Neuronal stem cell (in vitro differentiated cells): ENCODE results near the gene NPAS3.
A peak's percentile ranks its signal among the peaks of the same experiment; 100 is the strongest.

Experiments
- DNase-seq: peaks from one replicate; pipeline ENCODE4 v3.0.0-alpha.2; 2013; ENCODE audit warnings: low spot score
- H2AFZ ChIP-seq: one replicate; pipeline ENCODE4 v1.6.1; 2013; ENCODE audit warnings: mild to moderate bottlenecking, low read length, inconsistent platforms
- H2AK5ac ChIP-seq: 2 replicates; pipeline ENCODE4 v1.6.1; 2013; ENCODE audit warnings: low read depth, mild to moderate bottlenecking, inconsistent platforms, low read length, moderate library complexity, mixed read lengths
- H2BK120ac ChIP-seq: 2 replicates; pipeline ENCODE4 v1.6.1; 2013; ENCODE audit warnings: low read depth, mild to moderate bottlenecking, inconsistent platforms, low read length, moderate library complexity, mixed read lengths
- H2BK12ac ChIP-seq: one replicate; pipeline ENCODE4 v1.6.1; 2013; ENCODE audit warnings: low read length, inconsistent platforms
- H2BK15ac ChIP-seq: 2 replicates; pipeline ENCODE4 v1.6.1; 2013; ENCODE audit warnings: mild to moderate bottlenecking, low read length, inconsistent platforms, mixed read lengths
- H2BK5ac ChIP-seq: one replicate; pipeline ENCODE4 v1.6.1; 2013; ENCODE audit warnings: inconsistent platforms, mild to moderate bottlenecking, low read length, moderate library complexity
- H3K14ac ChIP-seq: one replicate; pipeline ENCODE4 v1.6.1; 2013; ENCODE audit warnings: low read length, inconsistent platforms
- H3K18ac ChIP-seq: 2 replicates; pipeline ENCODE4 v1.6.1; 2013; ENCODE audit warnings: low read length, inconsistent platforms
- H3K23ac ChIP-seq: 2 replicates; pipeline ENCODE4 v1.6.1; 2013; ENCODE audit warnings: low read depth, mild to moderate bottlenecking, mixed read lengths, low read length, inconsistent platforms; ENCODE audit not compliant: poor library complexity
- H3K27ac ChIP-seq: replicated peaks from 3 replicates; pipeline ENCODE4 v1.5.1; 2013; ENCODE audit warnings: low read length, inconsistent platforms
- H3K27me3 ChIP-seq, 3 experiments: 2 replicates each; pipeline ENCODE4 v1.6.1; 2013; ENCODE audit warnings: low read length in 3 of 3, mild to moderate bottlenecking in 2 of 3, inconsistent platforms in 1 of 3, low read depth in 1 of 3, mixed read lengths in 1 of 3, moderate library complexity in 1 of 3; ENCODE audit not compliant: control insufficient read depth in 3 of 3, insufficient read depth in 3 of 3
- H3K36me3 ChIP-seq, 2 donors: replicated peaks in 1 of 2; 2 replicates each; pipeline ENCODE4 v1.6.1; 2013; ENCODE audit warnings: low read length in 2 of 2; ENCODE audit not compliant: control insufficient read depth in 2 of 2, insufficient read depth in 2 of 2
- H3K4ac ChIP-seq: 2 replicates; pipeline ENCODE4 v1.6.1; 2013; ENCODE audit warnings: inconsistent platforms, mild to moderate bottlenecking, low read length, moderate library complexity
- H3K4me1 ChIP-seq, 2 donors: 1 replicate in 1 of 2; 2 replicates in 1 of 2; pipeline ENCODE4 v1.6.1; 2013; ENCODE audit warnings: low read length in 2 of 2, low read depth in 1 of 2; ENCODE audit not compliant: control insufficient read depth in 2 of 2, insufficient read depth in 1 of 2
- H3K4me2 ChIP-seq: one replicate; pipeline ENCODE4 v1.6.1; 2013; ENCODE audit warnings: mild to moderate bottlenecking, low read length, inconsistent platforms; ENCODE audit not compliant: insufficient read depth, poor library complexity, severe bottlenecking
- H3K4me3 ChIP-seq, 2 donors: 2 replicates each; pipeline ENCODE4 v1.5.1; 2013; ENCODE audit warnings: low read length in 2 of 2, mild to moderate bottlenecking in 2 of 2, inconsistent platforms in 1 of 2, moderate library complexity in 1 of 2
- H3K79me1 ChIP-seq: one replicate; pipeline ENCODE4 v1.6.1; 2013; ENCODE audit warnings: low read depth, mild to moderate bottlenecking, inconsistent platforms, low read length, moderate library complexity
- H3K9ac ChIP-seq: one replicate; pipeline ENCODE4 v1.6.1; 2013; ENCODE audit warnings: mild to moderate bottlenecking, low read depth, low read length, inconsistent platforms; ENCODE audit not compliant: poor library complexity
- H3K9me3 ChIP-seq, 2 donors: replicated peaks in 1 of 2; 2 replicates each; pipeline versions ENCODE3 to v1.6.1; 2013; ENCODE audit warnings: low read length in 2 of 2, mild to moderate bottlenecking in 2 of 2, inconsistent platforms in 1 of 2, low read depth in 1 of 2, mixed read lengths in 1 of 2, moderate library complexity in 1 of 2; ENCODE audit not compliant: control insufficient read depth in 2 of 2, insufficient read depth in 1 of 2
- H4K8ac ChIP-seq: one replicate; pipeline ENCODE4 v1.6.1; 2013; ENCODE audit warnings: low read depth, mild to moderate bottlenecking, inconsistent platforms, low read length, moderate library complexity
- H4K91ac ChIP-seq: one replicate; pipeline ENCODE4 v1.6.1; 2013; ENCODE audit warnings: low read length, low read depth, mild to moderate bottlenecking, inconsistent platforms; ENCODE audit not compliant: poor library complexity
- WGBS, 2 donors: extraction: QIAGEN DNeasy Blood & Tissue Kit; methylation state at CpG; one replicate each; pipeline ENCODE4 v1.1.7; 2013; ENCODE audit warnings: missing lambda C conversion rate in 2 of 2, mixed read lengths in 1 of 2; ENCODE audit not compliant: insufficient read length in 2 of 2, insufficient replicate concordance in 1 of 2; ENCODE audit errors: extremely low coverage in 2 of 2; 5-methylcytosine and 5-hydroxymethylcytosine counted together

NPAS3 gene

DNA sequence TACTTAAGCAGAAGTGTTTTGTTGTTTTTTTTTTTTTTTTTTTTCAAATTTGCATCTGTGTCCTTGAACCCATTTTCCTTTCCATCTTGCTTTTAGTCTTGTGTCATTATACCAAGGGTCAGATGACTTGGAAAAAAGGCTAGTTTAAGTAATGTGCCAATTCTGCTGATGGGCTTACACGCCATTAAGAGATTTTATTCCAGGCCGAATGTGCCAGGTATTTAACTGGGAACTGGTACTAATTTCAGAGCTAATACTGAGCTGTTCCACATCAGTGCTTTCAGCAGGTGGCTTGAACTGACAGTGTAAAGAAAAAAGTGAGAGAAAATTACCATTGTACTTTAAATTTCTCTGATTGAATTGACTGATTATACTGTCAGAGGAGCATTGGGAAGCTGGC is 224.9 kb downstream of the NPAS3 start:
- Histone ChIP-seq H3K23ac (no peak overlapping the region), H3K18ac (no peak overlapping the region), H3K27ac (no peak overlapping the region), H4K8ac (no peak overlapping the region), H3K4me1 (peaks cover 8 to 53% of the 10 kb centered on the region in 2 donors), H2BK120ac (no peak overlapping the region), H3K14ac (no peak overlapping the region), H3K4me2 (no peak overlapping the region), H2BK15ac (no peak overlapping the region), H2BK5ac (no peak overlapping the region), H2AFZ (no peak overlapping the region), H3K9me3 (no peaks in the 10 kb centered on the region), H3K36me3 (peaks cover 0 to 28% of the 10 kb centered on the region in 2 donors), H2BK12ac (no peak overlapping the region), H4K91ac (no peak overlapping the region), H2AK5ac (no peak overlapping the region), H3K79me1 (no peaks in the 10 kb centered on the region), H3K4ac (no peak overlapping the region), H3K27me3 (no peaks in the 10 kb centered on the region), H3K9ac (no peak overlapping the region), H3K4me3 (no peak overlapping the region)
- WGBS, 2 donors, result no CpG with 5 or more reads among the region's 2 CpGs
- no peak for DNase-seq

DNA sequence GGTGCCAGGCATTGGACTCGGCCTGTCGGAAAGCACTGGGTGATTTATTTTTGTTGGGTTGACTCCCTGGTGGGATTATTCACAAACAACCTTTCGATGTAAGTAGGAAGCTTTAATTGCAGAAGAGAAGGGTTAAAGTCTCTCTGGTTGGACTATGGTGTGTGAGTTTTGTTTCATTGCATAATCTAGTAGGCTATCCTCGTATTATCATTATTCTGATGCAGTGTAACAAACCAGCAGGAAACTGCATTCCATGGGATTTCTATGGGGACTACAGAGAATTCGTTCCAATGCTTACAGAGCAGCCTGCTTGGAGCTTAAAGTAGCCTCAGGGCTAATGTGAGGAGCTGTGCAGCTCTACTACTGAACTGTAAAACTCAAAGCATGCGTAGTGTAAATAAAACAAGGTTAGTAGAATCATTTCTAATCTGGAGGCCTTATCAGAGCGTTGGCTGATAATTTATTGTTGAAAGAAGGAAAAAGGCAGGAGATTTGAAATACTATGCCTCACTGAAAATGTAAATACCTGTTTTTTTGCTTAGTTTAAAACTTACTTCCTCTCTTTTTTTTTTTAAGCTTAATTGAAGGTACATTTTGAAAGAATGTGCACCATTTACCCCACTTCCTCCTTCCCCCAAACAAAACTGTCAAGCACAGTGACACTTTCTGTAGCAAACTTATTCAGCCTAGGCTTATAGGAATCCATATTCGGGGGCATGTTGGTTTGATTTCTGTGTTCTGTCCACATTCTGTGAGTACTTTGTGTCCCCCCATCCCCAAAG is 226.7 kb downstream of the NPAS3 start:
- Histone ChIP-seq H3K4ac (no peak overlapping the region), H3K9ac (no peak overlapping the region), H3K27ac (no peak overlapping the region), H2AK5ac (no peak overlapping the region), H2BK15ac (no peak overlapping the region), H4K91ac (no peak overlapping the region), H2BK5ac (no peak overlapping the region), H3K9me3 (peaks cover 0 to 3% of the 10 kb centered on the region in 2 donors), H3K27me3 (no peaks in the 10 kb centered on the region), H3K18ac (no peak overlapping the region), H3K14ac (no peak overlapping the region), H3K23ac (no peak overlapping the region), H3K36me3 (peaks cover 0 to 28% of the 10 kb centered on the region in 2 donors), H3K4me1 (peaks cover 8 to 56% of the 10 kb centered on the region in 2 donors), H4K8ac (no peak overlapping the region), H2BK12ac (no peak overlapping the region), H3K79me1 (no peaks in the 10 kb centered on the region), H3K4me3 (no peak overlapping the region), H2BK120ac (no peak overlapping the region), H3K4me2 (no peak overlapping the region), H2AFZ (no peak overlapping the region)
- WGBS, 2 donors, result no CpG with 5 or more reads among the region's 8 CpGs
- DNase-seq, result peak; percentile 12

GRCh38 chr14:33165926-33166289 is 227.2 kb downstream of the NPAS3 start:
- peaks cover 0 to 30% of the 10 kb centered on the region in 2 donors for H3K36me3 ChIP-seq
- H2AFZ ChIP-seq, result no peak overlapping the region
- H2BK15ac ChIP-seq, result no peak overlapping the region
- peaks cover 8 to 56% of the 10 kb centered on the region in 2 donors for H3K4me1 ChIP-seq
- no peak overlapping the region for H4K8ac ChIP-seq
- DNase-seq, result no peak
- H2BK5ac ChIP-seq, result no peak overlapping the region
- H2AK5ac ChIP-seq, result peak overlapping the region; percentile 5
- no peak overlapping the region for H3K14ac ChIP-seq
- H3K9ac ChIP-seq, result no peak overlapping the region
- H3K4me2 ChIP-seq, result no peak overlapping the region
- no peak overlapping the region for H4K91ac ChIP-seq
- H2BK120ac ChIP-seq, result no peak overlapping the region
- H3K79me1 ChIP-seq, result no peaks in the 10 kb centered on the region
- no peak overlapping the region for H3K27ac ChIP-seq
- peak overlapping the region; percentile 41 for H3K18ac ChIP-seq
- no peak overlapping the region for H2BK12ac ChIP-seq
- no CpG with 5 or more reads among the region's 5 CpGs for WGBS, 2 donors
- no peak overlapping the region for H3K4ac ChIP-seq
- no peak overlapping the region for H3K23ac ChIP-seq
- H3K27me3 ChIP-seq, result no peaks in the 10 kb centered on the region
- peaks cover 0 to 9% of the 10 kb centered on the region in 2 donors for H3K9me3 ChIP-seq
- no peak overlapping the region for H3K4me3 ChIP-seq

- DNase-seq, result no peak
- H4K8ac ChIP-seq, result no peak overlapping the region
- H3K9me3 ChIP-seq, result peaks cover 0 to 10% of the 10 kb centered on the region in 2 donors
- H3K14ac ChIP-seq, result no peak overlapping the region
- H3K79me1 ChIP-seq, result no peaks in the 10 kb centered on the region
- no peak overlapping the region for H3K9ac ChIP-seq
- H2BK5ac ChIP-seq, result no peak overlapping the region
- H3K27ac ChIP-seq, result no peak overlapping the region
- no peak overlapping the region for H3K18ac ChIP-seq
- no peak overlapping the region for H3K23ac ChIP-seq
- H2AFZ ChIP-seq, result no peak overlapping the region
- no peaks in the 10 kb centered on the region for H3K27me3 ChIP-seq
- no peak overlapping the region for H3K4me2 ChIP-seq
- no peak overlapping the region for H3K4me3 ChIP-seq
- H2AK5ac ChIP-seq, result no peak overlapping the region
- no peak overlapping the region for H4K91ac ChIP-seq
- H2BK12ac ChIP-seq, result no peak overlapping the region
- H3K36me3 ChIP-seq, result peaks cover 0 to 5% of the 10 kb centered on the region in 2 donors
- no peak overlapping the region for H3K4ac ChIP-seq
- no peaks in the 10 kb centered on the region for H3K4me1 ChIP-seq
- no peak overlapping the region for H2BK15ac ChIP-seq
- no peak overlapping the region for H2BK120ac ChIP-seq
Measured at GRCh38 chr14:33175951-33176350, 237.3 kb downstream of the NPAS3 start.
